ENCODE results near the gene NFIA.

Gene NFIA

GRCh38 chr1:61132645-61133334 lies 50.4 kb downstream of the NFIA start:
- no peak for DNase-seq

- DNase-seq, result no peak
Measured at GRCh38 chr1:61133335-61134019, 51.1 kb downstream of the NFIA start.

- DNase-seq, result no peak
Measured at GRCh38 chr1:61135291-61135690, 52.9 kb downstream of the NFIA start.

GRCh38 chr1:61138305-61138704 lies 55.9 kb downstream of the NFIA start:
- no peak for DNase-seq

- no peak for DNase-seq
Measured at GRCh38 chr1:61138921-61139774, 56.8 kb downstream of the NFIA start.

- DNase-seq, result no peak
Measured at GRCh38 chr1:61139775-61140549, 57.6 kb downstream of the NFIA start.

GRCh38 chr1:61140778-61141177 lies 58.4 kb downstream of the NFIA start:
- DNase-seq, result no peak

GRCh38 chr1:61141288-61142042 lies 59.1 kb downstream of the NFIA start:
- DNase-seq, result no peak

- no peak for DNase-seq
Measured at GRCh38 chr1:61142043-61142440, 59.7 kb downstream of the NFIA start.

- no peak for DNase-seq
Measured at GRCh38 chr1:61142726-61143500, 60.6 kb downstream of the NFIA start.

- no peak for DNase-seq
Measured at GRCh38 chr1:61143821-61144424, 61.6 kb downstream of the NFIA start.

GRCh38 chr1:61149010-61149860 lies 66.9 kb downstream of the NFIA start:
- no peak for DNase-seq

- no peak for DNase-seq
Measured at GRCh38 chr1:61151565-61151964, 69.2 kb downstream of the NFIA start.

GRCh38 chr1:61152066-61152465 lies 69.7 kb downstream of the NFIA start:
- no peak for DNase-seq

- DNase-seq, result no peak
Measured at GRCh38 chr1:61152469-61153105, 70.2 kb downstream of the NFIA start.

- DNase-seq, result no peak
Measured at GRCh38 chr1:61156576-61157467, 74.5 kb downstream of the NFIA start.

GRCh38 chr1:61157468-61157987 lies 75.2 kb downstream of the NFIA start:
- no peak for DNase-seq

GRCh38 chr1:61158591-61158990 lies 76.2 kb downstream of the NFIA start:
- no peak for DNase-seq

Data from bone marrow (tissue), 2 donors.